WTC11 (cell line): ENCODE data around the gene EHD1. TPM values are rescaled to one million over a fixed set of nuclear protein-coding genes. Genes with fewer than 3 reads are reported as not detected.

Experiments
- ATAC-seq: fragments of 200-7000 bp; cut with Tn5 transposase; 2 replicates; pipeline ENCODE4 v1.10.0; 2021; ENCODE audit warnings: mild to moderate bottlenecking, moderate library complexity
- CTCF ChIA-PET: fragments of 300-600 bp; sonication (Branson Sonifier 250); formaldehyde crosslinking; loops from one replicate; lab custom pipeline; 2021; ENCODE audit warnings: antibody characterized with exemption; lab: Charles Lee
- POLR2A ChIA-PET: fragments of 350-600 bp; sonication (Branson Sonifier 250); formaldehyde crosslinking; loops from one replicate; lab custom pipeline; 2021; ENCODE audit warnings: antibody characterized with exemption; lab: Charles Lee
- DNase-seq: peaks from one replicate; pipeline ENCODE4 v3.0.0; 2021; ENCODE audit warnings: low spot score
- H3K27ac Mint-ChIP-seq: 2 replicates; pipeline ENCODE4 v1.8.0; 2021; ENCODE audit warnings: mixed read lengths
- H3K27me3 Mint-ChIP-seq: 2 replicates; pipeline ENCODE4 v1.8.0; 2021; ENCODE audit warnings: low read depth, mild to moderate bottlenecking, moderate library complexity, mixed read lengths
- H3K36me3 Mint-ChIP-seq: 2 replicates; pipeline ENCODE4 v1.8.0; 2021; ENCODE audit warnings: mixed read lengths
- H3K4me1 Mint-ChIP-seq: 2 replicates; pipeline ENCODE4 v1.8.0; 2022; ENCODE audit warnings: mixed read lengths
- H3K4me3 Mint-ChIP-seq: 2 replicates; pipeline ENCODE4 v1.8.0; 2021; ENCODE audit warnings: mild to moderate bottlenecking, moderate library complexity, mixed read lengths
- H3K9me3 Mint-ChIP-seq: 2 replicates; pipeline ENCODE4 v1.8.0; 2021; ENCODE audit warnings: mixed read lengths
- ATF1 ChIP-seq: sonication (generic); formaldehyde crosslinking; IDR thresholded peaks from 2 replicates; pipeline ENCODE4 v1.8.1; 2023; ENCODE audit warnings: mild to moderate bottlenecking, moderate library complexity, missing genetic modification reagents
- CREB1 ChIP-seq: sonication (generic); formaldehyde crosslinking; IDR thresholded peaks from 2 replicates; pipeline ENCODE4 v1.8.0; 2023; ENCODE audit warnings: mild to moderate bottlenecking, missing genetic modification reagents
- NFATC4 ChIP-seq: fragments of 250-450 bp; sonication (Bioruptor Pico); IDR thresholded peaks from 2 replicates; pipeline ENCODE4 v1.9.0; 2021; ENCODE audit warnings: mild to moderate bottlenecking
- NFYB ChIP-seq: sonication (generic); formaldehyde crosslinking; conservative IDR thresholded peaks from 2 replicates; pipeline ENCODE4 v1.8.0; 2022; ENCODE audit warnings: low read depth, missing genetic modification reagents
- NR2C2 ChIP-seq: sonication (generic); formaldehyde crosslinking; IDR thresholded peaks from 2 replicates; pipeline ENCODE4 v1.8.0; 2022; ENCODE audit warnings: mild to moderate bottlenecking, missing genetic modification reagents
- SOX15 ChIP-seq: fragments of 250-450 bp; sonication (Bioruptor Pico); IDR thresholded peaks from 2 replicates; pipeline ENCODE4 v1.9.0; 2021; ENCODE audit warnings: mild to moderate bottlenecking
- SP1 ChIP-seq: sonication (generic); formaldehyde crosslinking; conservative IDR thresholded peaks from 2 replicates; pipeline ENCODE4 v1.8.1; 2022; ENCODE audit warnings: missing genetic modification reagents
- TEAD1 ChIP-seq: sonication (generic); formaldehyde crosslinking; IDR thresholded peaks from 2 replicates; pipeline ENCODE4 v1.8.0; 2022; ENCODE audit warnings: mild to moderate bottlenecking, missing genetic modification reagents
- TEAD4 ChIP-seq: sonication (generic); formaldehyde crosslinking; IDR thresholded peaks from 2 replicates; pipeline ENCODE4 v1.8.0; 2022; ENCODE audit warnings: mild to moderate bottlenecking, missing genetic modification reagents
- total RNA-seq: library from RNA; stranded (reverse); gene quantifications from 3 replicates; pipeline ENCODE4 v1.2.3, GENCODE V29; 2021
- TF ChIP-seq, protein P1 (sequence below): fragments of 250-450 bp; sonication (Bioruptor Pico); conservative IDR thresholded peaks from 2 replicates; pipeline ENCODE4 v1.9.0; 2021; ENCODE audit warnings: mild to moderate bottlenecking
- TF ChIP-seq, protein P2 (sequence below): sonication (generic); formaldehyde crosslinking; IDR thresholded peaks from 2 replicates; pipeline ENCODE4 v1.8.1; 2022; ENCODE audit warnings: missing genetic modification reagents, borderline replicate concordance
- TF ChIP-seq, protein P3 (sequence below): fragments of 250-450 bp; sonication (Bioruptor Pico); IDR thresholded peaks from 2 replicates; pipeline ENCODE4 v1.9.0; 2021; ENCODE audit warnings: moderate library complexity, mild to moderate bottlenecking, inconsistent platforms, borderline replicate concordance
- TF ChIP-seq, protein P4 (sequence below): sonication (generic); formaldehyde crosslinking; IDR thresholded peaks from 2 replicates; pipeline ENCODE4 v1.8.1; 2023; ENCODE audit warnings: mild to moderate bottlenecking, moderate library complexity, missing genetic modification reagents

EHD1 gene
- total RNA-seq, 1 experiment from 2014 or later = 38.1 TPM

DNA sequence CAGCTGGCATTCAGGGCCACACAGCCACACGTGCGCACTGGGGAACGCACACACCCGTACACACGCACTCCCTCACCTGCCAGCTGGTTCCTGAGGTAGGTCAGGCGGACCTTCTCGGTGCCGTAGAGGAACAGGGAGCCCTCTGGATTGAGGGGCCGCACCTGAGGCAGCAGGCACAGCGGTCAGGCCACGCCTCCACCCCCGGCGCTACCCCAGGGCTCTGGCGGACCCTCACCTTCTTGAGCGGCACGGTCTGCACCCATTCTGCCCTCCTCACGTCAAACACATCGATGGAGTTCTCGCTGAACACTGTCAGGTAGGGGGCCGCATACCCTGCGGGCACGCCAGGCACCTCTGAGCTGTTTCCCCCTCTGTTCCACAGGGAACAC is 51.0 kb downstream of the EHD1 start:
- no peak overlapping the region for H3K27ac Mint-ChIP-seq

DNA sequence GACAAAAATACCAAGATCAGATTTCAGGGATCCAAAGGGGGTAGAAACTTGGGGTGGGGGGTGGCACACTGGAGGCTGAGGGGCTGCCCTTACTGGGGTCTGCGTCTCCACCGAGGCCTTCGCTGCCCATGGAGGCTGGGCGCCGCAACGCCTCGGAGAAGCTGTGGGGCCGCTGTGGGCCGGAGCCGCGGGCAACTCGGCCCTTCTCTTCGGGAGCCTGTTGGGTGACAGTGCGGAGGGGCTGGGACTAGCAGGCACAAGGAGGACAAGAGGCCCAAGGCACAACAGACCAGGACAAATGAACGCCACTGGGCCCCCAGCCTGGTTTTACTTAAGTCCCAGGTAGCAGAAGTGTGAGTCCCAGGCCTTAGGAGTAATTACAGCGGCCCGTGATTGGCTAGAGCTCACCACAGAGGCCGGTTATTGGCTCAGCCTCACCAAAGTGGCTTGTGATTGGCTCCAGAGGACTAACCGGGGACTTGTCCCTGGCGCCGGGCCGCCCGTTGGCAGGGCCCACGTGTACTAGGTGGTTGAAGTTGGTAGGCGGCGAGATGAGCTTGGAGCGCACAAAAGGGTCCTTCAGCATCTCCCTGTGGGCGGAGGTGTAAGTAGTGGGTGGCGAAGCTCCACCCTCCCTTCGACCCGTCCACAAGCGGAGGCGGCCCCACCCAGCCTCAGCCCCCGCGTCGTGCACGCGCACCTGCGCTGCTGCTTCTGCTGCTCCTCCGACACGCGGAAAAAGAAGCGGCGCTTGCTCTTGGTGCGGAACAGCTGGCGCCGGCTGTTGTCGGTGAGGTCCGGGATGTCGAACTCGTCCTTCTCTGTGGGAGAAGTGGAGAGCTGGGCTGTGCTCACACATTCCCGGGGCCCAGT is 51.6 kb downstream of the EHD1 start:
- TF ChIP-seq, protein P1, sequence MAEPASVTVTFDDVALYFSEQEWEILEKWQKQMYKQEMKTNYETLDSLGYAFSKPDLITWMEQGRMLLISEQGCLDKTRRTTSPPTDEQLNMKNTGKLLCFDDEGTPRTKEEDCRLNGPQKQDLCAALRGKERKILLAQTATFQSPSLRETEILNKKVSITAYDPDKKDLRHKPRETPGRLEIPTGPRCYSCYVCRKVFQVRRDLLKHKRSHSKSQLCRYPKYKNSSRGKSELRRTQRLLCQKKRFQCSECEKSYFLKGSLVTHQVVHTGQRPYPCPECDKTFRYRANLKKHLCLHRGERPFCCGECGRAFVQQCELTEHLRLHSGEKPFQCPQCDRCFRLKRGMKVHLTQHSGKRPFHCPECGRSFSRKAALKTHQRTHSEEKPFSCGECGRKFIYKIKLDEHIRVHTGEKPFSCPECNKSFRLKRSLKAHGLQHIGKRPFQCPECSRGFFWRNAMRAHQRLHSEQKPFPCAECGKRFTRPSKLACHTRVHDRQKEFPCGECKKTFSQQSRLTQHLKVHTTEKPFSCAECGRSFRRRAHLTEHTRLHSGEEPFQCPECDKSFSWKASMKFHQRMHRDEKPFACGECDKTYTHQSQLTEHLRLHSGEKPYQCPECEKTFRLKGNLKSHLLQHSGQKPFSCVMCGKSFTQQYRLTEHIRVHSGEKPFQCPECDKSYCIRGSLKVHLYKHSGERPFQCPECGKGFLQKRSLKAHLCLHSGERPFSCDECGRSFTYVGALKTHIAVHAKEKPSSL (CRISPR knock-in tag) = no peak
- TF ChIP-seq NFYB (CRISPR knock-in tag) (peak; percentile 75), SOX15 (no peak), NR2C2 (no peak)
- TF ChIP-seq, all 79 proteins: peak for 1
- ChIA-PET POLR2A (no interaction called here), CTCF (interaction anchor here (1.0 to 1.8 kb wide), 5 partner anchors 16 to 138 kb away, joined by 3 to 5 read pairs (median 4); partner anchors contain the start of gene MAP4K2)
- Mint-ChIP-seq H3K4me1 (no peaks in the 10 kb centered on the region), H3K9me3 (no peaks in the 10 kb centered on the region), H3K4me3 (no peak overlapping the region), H3K27ac (no peak overlapping the region), H3K36me3 (peaks cover 8% of the 10 kb centered on the region; the same call in 1 of the 2 replicates), H3K27me3 (no peaks in the 10 kb centered on the region)
- no peak for DNase-seq
- ATAC-seq = peak; percentile 94

More for the DNA sequence above, 51.0 kb downstream of the EHD1 start:
- ChIA-PET POLR2A (no interaction called here), CTCF (interaction anchor here (1.2 to 1.8 kb wide), 3 partner anchors 15 to 139 kb away, joined by 4 to 5 read pairs (median 5); no protein-coding TSS in a partner anchor)
- Mint-ChIP-seq H3K9me3 (no peaks in the 10 kb centered on the region), H3K36me3 (peaks cover 8% of the 10 kb centered on the region; the same call in 1 of the 2 replicates), H3K4me3 (no peak overlapping the region), H3K27me3 (no peaks in the 10 kb centered on the region), H3K4me1 (no peaks in the 10 kb centered on the region)
- no peak for DNase-seq
- no peak for ATAC-seq
- no peak for TF ChIP-seq ATF1 (CRISPR knock-in tag)
- TF ChIP-seq NR2C2 = no peak
- TF ChIP-seq NFATC4 = no peak
- TF ChIP-seq TEAD1 (CRISPR knock-in tag) = no peak
- TF ChIP-seq, protein P2, sequence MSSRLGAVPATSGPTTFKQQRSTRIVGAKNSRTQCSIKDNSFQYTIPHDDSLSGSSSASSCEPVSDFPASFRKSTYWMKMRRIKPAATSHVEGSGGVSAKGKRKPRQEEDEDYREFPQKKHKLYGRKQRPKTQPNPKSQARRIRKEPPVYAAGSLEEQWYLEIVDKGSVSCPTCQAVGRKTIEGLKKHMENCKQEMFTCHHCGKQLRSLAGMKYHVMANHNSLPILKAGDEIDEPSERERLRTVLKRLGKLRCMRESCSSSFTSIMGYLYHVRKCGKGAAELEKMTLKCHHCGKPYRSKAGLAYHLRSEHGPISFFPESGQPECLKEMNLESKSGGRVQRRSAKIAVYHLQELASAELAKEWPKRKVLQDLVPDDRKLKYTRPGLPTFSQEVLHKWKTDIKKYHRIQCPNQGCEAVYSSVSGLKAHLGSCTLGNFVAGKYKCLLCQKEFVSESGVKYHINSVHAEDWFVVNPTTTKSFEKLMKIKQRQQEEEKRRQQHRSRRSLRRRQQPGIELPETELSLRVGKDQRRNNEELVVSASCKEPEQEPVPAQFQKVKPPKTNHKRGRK (CRISPR knock-in tag) = no peak
- TF ChIP-seq CREB1 (CRISPR knock-in tag) = no peak
- no peak for TF ChIP-seq TEAD4 (CRISPR knock-in tag)
- TF ChIP-seq, protein P3, sequence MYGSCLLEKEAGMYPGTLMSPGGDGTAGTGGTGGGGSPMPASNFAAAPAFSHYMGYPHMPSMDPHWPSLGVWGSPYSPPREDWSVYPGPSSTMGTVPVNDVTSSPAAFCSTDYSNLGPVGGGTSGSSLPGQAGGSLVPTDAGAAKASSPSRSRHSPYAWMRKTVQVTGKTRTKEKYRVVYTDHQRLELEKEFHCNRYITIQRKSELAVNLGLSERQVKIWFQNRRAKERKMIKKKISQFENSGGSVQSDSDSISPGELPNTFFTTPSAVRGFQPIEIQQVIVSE = no peak

DNA sequence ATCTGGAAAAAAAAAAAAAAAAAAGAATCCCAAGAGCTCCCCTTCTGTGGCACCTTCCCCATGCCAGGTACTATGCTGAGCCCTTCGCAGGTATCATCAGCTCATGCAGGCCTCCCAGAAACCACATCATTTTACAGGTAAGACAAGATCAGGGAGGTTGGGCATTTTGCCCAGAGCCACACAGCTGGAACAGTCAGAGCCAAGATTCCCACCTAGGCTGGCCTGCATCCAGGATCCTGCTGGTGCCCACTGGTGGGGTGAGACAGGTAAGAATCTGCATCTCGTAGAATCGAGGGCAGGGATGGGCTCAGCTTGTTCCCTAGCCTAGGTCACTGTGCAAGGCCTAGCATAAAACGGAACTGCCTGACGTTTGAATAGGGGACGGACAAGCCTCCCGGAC is 52.4 kb downstream of the EHD1 start:
- H3K4me3 Mint-ChIP-seq = no peak overlapping the region
- peaks cover 8% of the 10 kb centered on the region; the same call in 1 of the 2 replicates for H3K36me3 Mint-ChIP-seq
- H3K4me1 Mint-ChIP-seq = no peaks in the 10 kb centered on the region
- CTCF ChIA-PET = interaction anchor here (1.0 to 1.8 kb wide), 4 partner anchors 22 to 38 kb away, joined by 3 to 5 read pairs (median 4); partner anchors contain the start of gene MAP4K2
- H3K27ac Mint-ChIP-seq = no peak overlapping the region
- no peak for DNase-seq
- no peaks in the 10 kb centered on the region for H3K27me3 Mint-ChIP-seq
- POLR2A ChIA-PET = no interaction called here
- H3K9me3 Mint-ChIP-seq = no peaks in the 10 kb centered on the region
- ATAC-seq = no peak
- no peak for TF ChIP-seq SP1 (CRISPR knock-in tag)
- TF ChIP-seq, protein P4, sequence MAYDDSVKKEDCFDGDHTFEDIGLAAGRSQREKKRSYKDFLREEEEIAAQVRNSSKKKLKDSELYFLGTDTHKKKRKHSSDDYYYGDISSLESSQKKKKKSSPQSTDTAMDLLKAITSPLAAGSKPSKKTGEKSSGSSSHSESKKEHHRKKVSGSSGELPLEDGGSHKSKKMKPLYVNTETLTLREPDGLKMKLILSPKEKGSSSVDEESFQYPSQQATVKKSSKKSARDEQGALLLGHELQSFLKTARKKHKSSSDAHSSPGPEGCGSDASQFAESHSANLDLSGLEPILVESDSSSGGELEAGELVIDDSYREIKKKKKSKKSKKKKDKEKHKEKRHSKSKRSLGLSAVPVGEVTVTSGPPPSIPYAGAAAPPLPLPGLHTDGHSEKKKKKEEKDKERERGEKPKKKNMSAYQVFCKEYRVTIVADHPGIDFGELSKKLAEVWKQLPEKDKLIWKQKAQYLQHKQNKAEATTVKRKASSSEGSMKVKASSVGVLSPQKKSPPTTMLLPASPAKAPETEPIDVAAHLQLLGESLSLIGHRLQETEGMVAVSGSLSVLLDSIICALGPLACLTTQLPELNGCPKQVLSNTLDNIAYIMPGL = no peak
